Natural killer cell (primary cell): ENCODE data around the gene TMPRSS11B. TPM values are rescaled to one million over a fixed set of nuclear protein-coding genes. Genes with fewer than 3 reads are reported as not detected.

Experiments
- ATAC-seq, 3 donors: fragments of 150-1000 bp in 2 of 3; fragments of 200-7000 bp in 1 of 3; cut with Tn5 transposase; 1 replicate in 1 of 3; 2 replicates in 2 of 3; pipeline ENCODE4 v1.10.0; 2021; ENCODE audit warnings: mild to moderate bottlenecking in 2 of 3, moderate library complexity in 2 of 3
- DNase-seq, 2 donors: peaks; one replicate each; pipeline versions ENCODE4 v3.0.0 to v3.0.0-alpha.2; 2013 to 2021; ENCODE audit warnings: mixed read lengths in 1 of 2
- H3K27ac ChIP-seq: one replicate; pipeline ENCODE4 v1.5.1; 2013; ENCODE audit warnings: mild to moderate bottlenecking, low read length
- H3K27me3 ChIP-seq: one replicate; pipeline ENCODE4 v1.6.1; 2013; ENCODE audit warnings: low read length; ENCODE audit not compliant: control insufficient read depth, insufficient read depth
- H3K36me3 ChIP-seq: one replicate; pipeline ENCODE4 v1.6.1; 2013; ENCODE audit warnings: low read length; ENCODE audit not compliant: control insufficient read depth, insufficient read depth
- H3K4me1 ChIP-seq: one replicate; pipeline ENCODE4 v1.6.1; 2013; ENCODE audit warnings: low read length; ENCODE audit not compliant: control insufficient read depth, insufficient read depth
- H3K4me3 ChIP-seq: one replicate; pipeline ENCODE4 v1.5.1; 2013; ENCODE audit warnings: low read length
- H3K9me3 ChIP-seq: one replicate; pipeline ENCODE4 v1.6.1; 2013; ENCODE audit warnings: low read length; ENCODE audit not compliant: control insufficient read depth, insufficient read depth
- H3K27ac Mint-ChIP-seq, 2 donors: one replicate each; pipeline ENCODE4 v1.8.0; 2022; ENCODE audit warnings: mild to moderate bottlenecking in 2 of 2, mixed read lengths in 2 of 2, moderate library complexity in 1 of 2
- H3K27me3 Mint-ChIP-seq, 2 donors: one replicate each; pipeline ENCODE4 v1.8.0; 2022; ENCODE audit warnings: low read depth in 2 of 2, mixed read lengths in 2 of 2
- H3K36me3 Mint-ChIP-seq: one replicate; pipeline ENCODE4 v1.8.0; 2022; ENCODE audit warnings: mixed read lengths
- H3K4me1 Mint-ChIP-seq, 2 donors: one replicate each; pipeline ENCODE4 v1.8.0; 2022; ENCODE audit warnings: mixed read lengths in 2 of 2
- H3K4me3 Mint-ChIP-seq: one replicate; pipeline ENCODE4 v1.8.0; 2022; ENCODE audit warnings: mild to moderate bottlenecking, moderate library complexity, mixed read lengths
- H3K9me3 Mint-ChIP-seq, 2 donors: one replicate each; pipeline ENCODE4 v1.8.0; 2022; ENCODE audit warnings: mixed read lengths in 2 of 2
- CTCF ChIP-seq: fragments of 200-600 bp; IDR thresholded peaks from one replicate; pipeline ENCODE4 v1.8.0; 2022; ENCODE audit warnings: antibody characterized with exemption
- WGBS: methylation state at CpG from one replicate; pipeline ENCODE4 v1.1.7; 2013; ENCODE audit warnings: missing lambda C conversion rate; ENCODE audit not compliant: insufficient coverage; 5-methylcytosine and 5-hydroxymethylcytosine counted together
- intact Hi-C: fragments of 100-400 bp; cut with micrococcal nuclease; formaldehyde crosslinking; loops from one replicate; pipeline ENCODE4 v1.14.2; 2022
- total RNA-seq, 4 donors: library from RNA; stranded (reverse); fragments of 120-200 nt in 1 of 4; gene quantifications; one replicate each; pipeline versions ENCODE4 v1.2.3 to v1.2.4, GENCODE V29; 2013 to 2022

The TMPRSS11B gene
- total RNA-seq, 3 donors from 2014 or later (not counting 1 experiment from before 2014, with no cell fraction given) = not detected

- no peak overlapping the region for H3K4me3 Mint-ChIP-seq
- WGBS = 80% methylated on average over 2 of the region's 2 CpGs
- TF ChIP-seq CTCF = no peak
Observed at GRCh38 chr4:68187145-68187544, 58.3 kb downstream of the TMPRSS11B start.

GRCh38 chr4:68184923-68185322 is 60.6 kb downstream of the TMPRSS11B start:
- Mint-ChIP-seq H3K27me3 (peaks cover 7% of the 10 kb centered on the region in 2 donors), H3K4me1 (no peaks in the 10 kb centered on the region), H3K36me3 (no peaks in the 10 kb centered on the region), H3K9me3 (no peaks in the 10 kb centered on the region), H3K27ac (no peak overlapping the region), H3K4me3 (no peak overlapping the region)
- no peak overlapping the region for H3K4me3 ChIP-seq
- H3K36me3 ChIP-seq = no peaks in the 10 kb centered on the region
- H3K27me3 ChIP-seq = no peaks in the 10 kb centered on the region
- TF ChIP-seq CTCF = no peak
- H3K4me1 ChIP-seq = no peaks in the 10 kb centered on the region
- H3K27ac ChIP-seq = no peak overlapping the region
- ATAC-seq (no peak), DNase-seq (no peak)
- intact Hi-C loops = no loop called here
- no peaks in the 10 kb centered on the region for H3K9me3 ChIP-seq

More at GRCh38 chr4:68187145-68187544, 58.3 kb downstream of the TMPRSS11B start:
- no peak for DNase-seq
- no peak overlapping the region for H3K27ac Mint-ChIP-seq
- intact Hi-C loops = no loop called here
- no peaks in the 10 kb centered on the region for H3K27me3 ChIP-seq
- H3K4me1 ChIP-seq = no peaks in the 10 kb centered on the region
- H3K4me1 Mint-ChIP-seq = no peaks in the 10 kb centered on the region
- no peak overlapping the region for H3K4me3 ChIP-seq
- no peaks in the 10 kb centered on the region for H3K36me3 Mint-ChIP-seq
- peaks cover 7 to 19% of the 10 kb centered on the region in 2 donors for H3K27me3 Mint-ChIP-seq
- no peaks in the 10 kb centered on the region for H3K9me3 Mint-ChIP-seq
- ATAC-seq = no peak
- H3K9me3 ChIP-seq = no peaks in the 10 kb centered on the region
- no peaks in the 10 kb centered on the region for H3K36me3 ChIP-seq
- H3K27ac ChIP-seq = no peak overlapping the region

- H3K9me3 Mint-ChIP-seq = no peaks in the 10 kb centered on the region
- H3K27ac Mint-ChIP-seq = no peak overlapping the region
- H3K4me1 ChIP-seq = no peaks in the 10 kb centered on the region
- no peaks in the 10 kb centered on the region for H3K9me3 ChIP-seq
- H3K4me3 Mint-ChIP-seq = no peak overlapping the region
- no peak for TF ChIP-seq CTCF
- H3K27me3 Mint-ChIP-seq = peaks cover 4 to 7% of the 10 kb centered on the region in 2 donors
- H3K4me1 Mint-ChIP-seq = no peaks in the 10 kb centered on the region
- H3K4me3 ChIP-seq = no peak overlapping the region
- H3K36me3 Mint-ChIP-seq = no peaks in the 10 kb centered on the region
- intact Hi-C loops = no loop called here
- no peaks in the 10 kb centered on the region for H3K27me3 ChIP-seq
- no peak overlapping the region for H3K27ac ChIP-seq
- ATAC-seq (no peak), DNase-seq (no peak)
- no peaks in the 10 kb centered on the region for H3K36me3 ChIP-seq
Observed at GRCh38 chr4:68183417-68183816, 62.1 kb downstream of the TMPRSS11B start.

GRCh38 chr4:68182382-68182820 is 63.1 kb downstream of the TMPRSS11B start:
- no peak overlapping the region for H3K4me3 Mint-ChIP-seq
- no peaks in the 10 kb centered on the region for H3K36me3 Mint-ChIP-seq
- intact Hi-C loops = no loop called here
- Histone ChIP-seq H3K4me1 (no peaks in the 10 kb centered on the region), H3K9me3 (no peaks in the 10 kb centered on the region), H3K4me3 (no peak overlapping the region), H3K27me3 (no peaks in the 10 kb centered on the region), H3K36me3 (no peaks in the 10 kb centered on the region), H3K27ac (no peak overlapping the region)
- no peaks in the 10 kb centered on the region for H3K4me1 Mint-ChIP-seq
- H3K27me3 Mint-ChIP-seq = peaks cover 4 to 7% of the 10 kb centered on the region in 2 donors
- TF ChIP-seq CTCF = no peak
- 96% methylated on average over 27 of the region's 27 CpGs for WGBS
- no peak for ATAC-seq
- H3K27ac Mint-ChIP-seq = no peak overlapping the region
- no peak for DNase-seq
- no peaks in the 10 kb centered on the region for H3K9me3 Mint-ChIP-seq
